GM12878 (cell line): ENCODE data around the gene IL36RN.

ENCODE experiments used
- CHD2 ChIP-seq: IDR thresholded peaks from 2 replicates; pipeline ENCODE4 v1.6.1; 2011; ENCODE audit warnings: low read depth, low read length, improper control_type of control experiment, borderline replicate concordance
- CREB1 ChIP-seq: IDR thresholded peaks from 2 replicates; pipeline ENCODE4 v1.6.1; 2012; ENCODE audit warnings: low read depth, mild to moderate bottlenecking, inconsistent platforms
- CTCF ChIP-seq, 3 experiments: IDR thresholded peaks in 2 of 3; conservative IDR thresholded peaks in 1 of 3; 2 replicates each; pipeline ENCODE4 v1.5.1; 2011; ENCODE audit warnings: low read depth in 3 of 3, low read length in 3 of 3, mild to moderate bottlenecking in 3 of 3, control low read depth in 2 of 3, moderate library complexity in 2 of 3, inconsistent platforms in 1 of 3, mixed read lengths in 1 of 3; ENCODE audit not compliant: control insufficient read depth in 2 of 3, insufficient read depth in 1 of 3; ENCODE audit errors: extremely low read depth in 1 of 3
- EP300 ChIP-seq, 2 experiments: fragments of 150-350 bp in 1 of 2; IDR thresholded peaks; 2 replicates each; pipeline ENCODE4 v1.6.1; 2011 to 2012; ENCODE audit warnings: low read depth in 2 of 2, low read length in 2 of 2, borderline replicate concordance in 1 of 2, improper control_type of control experiment in 1 of 2, inconsistent platforms in 1 of 2; ENCODE audit not compliant: control insufficient read depth in 1 of 2
- EZH2 ChIP-seq: IDR thresholded peaks from 2 replicates; pipeline ENCODE4 v1.6.1; 2012; ENCODE audit warnings: low read depth, mild to moderate bottlenecking, control low read depth, inconsistent platforms, low read length, borderline replicate concordance; ENCODE audit not compliant: control insufficient read depth
- NRF1 ChIP-seq: conservative IDR thresholded peaks from 2 replicates; pipeline ENCODE4 v1.6.1; 2011; ENCODE audit warnings: mild to moderate bottlenecking, low read depth, low read length, improper control_type of control experiment
- RCOR1 ChIP-seq: conservative IDR thresholded peaks from 2 replicates; pipeline ENCODE4 v1.6.1; 2012; ENCODE audit warnings: low read depth, low read length, improper control_type of control experiment
- REST ChIP-seq: IDR thresholded peaks from 2 replicates; pipeline ENCODE4 v1.6.1; 2012; ENCODE audit warnings: mild to moderate bottlenecking, low read depth, low read length
- TCF7 ChIP-seq: IDR thresholded peaks from 2 replicates; pipeline ENCODE4 v1.6.1; 2014; ENCODE audit warnings: antibody characterized with exemption, borderline replicate concordance
- USF1 ChIP-seq: IDR thresholded peaks from 2 replicates; pipeline ENCODE4 v1.6.1; 2011; ENCODE audit warnings: borderline replicate concordance, low read depth, mild to moderate bottlenecking, moderate library complexity, mixed read lengths, low read length; ENCODE audit not compliant: insufficient read depth; ENCODE audit errors: extremely low read length
- ZNF217 ChIP-seq: fragments of 450-650 bp; IDR thresholded peaks from 2 replicates; pipeline ENCODE4 v1.6.1; 2017; ENCODE audit warnings: antibody characterized with exemption, mild to moderate bottlenecking
- ZNF274 ChIP-seq: IDR thresholded peaks from one replicate; pipeline ENCODE4 v1.8.0; 2011; ENCODE audit not compliant: insufficient read length, insufficient read depth

GRCh38 chr2:113011108-113011507 lies 47.9 kb upstream of the IL36RN start:
- TF ChIP-seq CTCF (IDR thresholded peaks at IDR 0.05 in 2 of 3, conservative IDR thresholded peaks at IDR 0.05 in 1 of 3; ENCODE audit: control insufficient read depth in 2 of 3, extremely low read depth in 1 of 3, insufficient read depth in 1 of 3, low read depth in 3 of 3, low read length in 3 of 3) (no peak), ZNF217 (no peak), EZH2 (no peak), NRF1 (no peak), TCF7 (no peak), USF1 (no peak), EP300 (IDR thresholded peaks at IDR 0.05; ENCODE audit: borderline replicate concordance in 1 of 2, control insufficient read depth in 1 of 2, low read depth in 2 of 2, low read length in 2 of 2) (no peak), CREB1 (no peak), ZNF274 (no peak), RCOR1 (no peak), REST (no peak), CHD2 (no peak)
